Activated T-helper 9 cell treated with anti-CD3 and anti-CD28 coated beads, Interleukin-2, amount 50 U/mL, for 16 hours (primary cell): Measurements from ENCODE around the gene FADS3.
"Not testable (repeated sequence)": the region's sequence is repeated elsewhere in the genome, so short reads cannot be mapped to it uniquely, and the experiment has no call there.

ENCODE experiments used
- DNase-seq: peaks from one replicate; pipeline ENCODE4 v3.0.0-alpha.2; 2020; ENCODE audit warnings: low read depth

FADS3 gene

GRCh38 chr11:61897387-61898246 lies 6.3 kb upstream of the FADS3 start:
- peak; percentile 67 for DNase-seq

DNA sequence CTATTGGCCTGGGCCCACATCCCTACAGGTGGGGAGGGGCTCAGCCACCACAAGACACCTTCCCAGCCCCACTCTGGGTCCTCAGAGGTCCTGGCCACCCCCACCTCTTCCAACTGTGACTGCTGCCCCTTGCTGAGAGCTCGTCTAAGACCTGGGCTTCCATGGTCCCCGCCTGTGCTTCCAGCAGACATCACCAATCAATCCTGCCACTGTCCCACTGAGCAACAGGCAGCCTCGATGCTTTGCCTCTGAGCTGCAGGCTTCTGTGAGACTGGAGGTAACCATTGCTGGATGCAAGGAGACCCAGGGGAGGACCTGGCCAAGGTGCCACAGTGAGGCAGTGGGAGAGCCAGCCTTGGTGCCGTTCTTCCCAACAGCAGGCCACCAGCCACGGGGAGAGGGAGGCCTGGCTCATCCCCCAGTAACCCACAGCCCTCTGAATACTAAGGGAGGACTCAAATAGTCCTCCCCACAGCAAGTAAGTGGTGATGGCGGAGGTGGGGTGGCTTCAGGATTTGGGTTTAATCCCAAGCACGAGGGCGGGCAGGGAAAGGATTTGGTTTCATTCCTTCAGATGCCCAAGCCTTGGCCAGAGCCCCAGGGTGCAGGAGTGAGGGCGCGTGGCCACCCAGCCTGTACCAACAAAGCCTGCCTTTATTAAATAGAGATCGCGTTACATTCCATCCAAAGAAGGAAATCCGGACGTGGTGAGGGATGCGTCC lies 5.5 kb upstream of the FADS3 start:
- DNase-seq: no peak

- no peak for DNase-seq
Observed at GRCh38 chr11:61895718-61896059, 4.3 kb upstream of the FADS3 start.

DNA sequence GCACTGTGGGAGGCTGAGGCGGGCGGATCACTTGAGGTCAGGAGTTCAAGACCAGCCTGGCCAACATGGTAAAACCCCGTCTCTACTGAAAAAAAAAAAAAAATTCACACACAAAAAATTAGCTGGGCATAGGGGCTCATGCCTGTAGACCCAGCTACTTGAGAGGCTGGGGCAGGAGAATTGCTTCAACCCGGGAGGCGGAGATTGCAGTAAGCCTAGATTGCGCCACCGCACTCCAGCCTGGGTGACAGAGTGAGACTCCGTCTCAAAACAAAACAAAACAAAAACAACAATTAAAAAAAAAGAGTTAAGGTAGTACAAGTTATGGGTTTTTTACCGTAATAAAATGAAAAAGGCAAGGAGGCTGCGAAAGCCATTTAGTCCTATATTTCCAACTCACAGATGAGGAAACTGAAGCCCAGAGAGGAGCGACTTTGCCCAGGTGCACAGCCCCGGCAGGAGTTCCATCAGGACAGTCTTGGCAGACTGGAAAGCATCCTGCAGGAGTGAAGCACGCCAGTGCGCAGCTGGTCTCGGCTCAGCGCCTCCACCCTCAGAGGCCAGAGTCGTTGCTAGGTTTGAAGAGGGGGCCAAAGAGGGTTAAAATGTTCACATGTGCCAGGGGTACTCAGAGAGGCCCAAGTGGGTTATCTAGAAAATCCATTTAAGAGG lies 3.8 kb upstream of the FADS3 start:
- DNase-seq: no peak

DNA sequence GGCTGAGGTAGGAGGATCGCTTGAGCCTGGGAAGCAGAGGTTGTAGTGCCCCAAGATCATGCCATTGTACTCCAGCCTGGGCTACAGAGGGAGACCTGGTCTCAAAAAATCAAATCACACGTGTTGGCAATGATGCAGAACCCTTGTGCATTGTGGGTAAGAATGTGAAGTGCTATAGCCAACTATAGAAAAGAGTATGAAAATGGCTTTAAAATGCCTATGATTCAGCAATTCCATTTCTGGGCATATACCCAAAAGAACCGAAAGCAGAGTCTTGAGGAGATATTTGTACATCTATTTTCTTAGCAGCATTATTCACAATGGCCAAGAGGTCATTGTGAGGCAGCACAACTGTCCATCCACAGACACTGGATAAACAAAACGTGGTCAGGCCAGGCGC lies 2.6 kb upstream of the FADS3 start:
- no peak for DNase-seq

DNA sequence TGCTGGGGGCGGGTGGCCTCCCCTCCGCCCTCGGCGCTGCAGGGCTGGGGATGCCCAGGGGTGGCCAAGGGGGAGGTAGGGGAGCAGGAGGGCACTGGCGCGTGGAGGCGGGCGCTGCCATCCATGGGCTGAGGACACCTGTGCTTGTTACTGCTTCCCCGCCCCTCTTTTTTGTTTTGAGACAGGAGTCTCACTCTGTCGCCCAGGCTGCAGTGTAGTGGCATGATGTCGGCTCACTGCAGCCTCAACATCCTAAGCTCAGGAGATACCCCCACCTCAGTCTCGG lies 683 bp upstream of the FADS3 start:
- DNase-seq: no peak

DNA sequence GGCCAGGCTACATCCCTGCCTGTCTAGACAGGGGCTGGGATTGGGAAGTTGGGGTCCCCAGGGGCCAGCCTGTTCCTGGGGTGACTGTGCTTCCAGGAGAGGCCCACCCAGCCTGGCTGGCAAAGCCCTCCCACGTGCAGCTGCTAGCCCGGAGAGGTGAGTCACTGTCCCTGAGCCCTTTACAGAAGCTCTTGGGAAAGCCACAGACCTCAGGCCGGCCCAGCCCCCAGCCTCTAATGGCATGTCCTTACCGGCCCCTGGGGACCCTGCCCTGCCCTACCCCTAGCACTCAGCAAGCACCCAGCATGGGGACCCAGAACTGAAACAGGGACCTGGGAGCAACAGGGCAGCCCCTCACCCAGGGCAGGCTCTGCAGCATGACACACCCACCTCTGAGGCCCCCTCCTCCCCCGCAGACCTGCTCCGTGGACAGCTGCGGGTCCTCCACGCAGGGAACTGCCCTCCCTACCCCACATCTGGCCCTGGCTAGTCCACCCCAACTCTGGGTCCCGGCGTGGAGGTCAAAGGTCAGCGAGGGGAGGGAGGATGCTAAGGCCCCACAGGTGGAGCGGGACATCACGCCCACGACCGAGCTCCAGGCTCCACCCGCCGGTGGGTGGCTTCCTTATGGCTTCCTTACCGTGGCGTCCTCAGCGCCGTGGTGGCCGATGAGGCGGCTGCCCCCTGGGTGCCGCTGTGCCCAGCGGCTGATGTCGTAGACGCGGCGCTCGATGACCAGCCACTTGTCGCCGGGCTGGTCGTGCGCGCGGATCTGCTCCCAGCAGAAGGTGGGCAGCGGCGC lies 615 bp downstream of the FADS3 start:
- DNase-seq: peak; percentile 21

GRCh38 chr11:61889831-61890230 lies 1.5 kb downstream of the FADS3 start:
- no peak for DNase-seq

- no peak for DNase-seq
Observed at GRCh38 chr11:61888590-61888989, 2.8 kb downstream of the FADS3 start.

DNA sequence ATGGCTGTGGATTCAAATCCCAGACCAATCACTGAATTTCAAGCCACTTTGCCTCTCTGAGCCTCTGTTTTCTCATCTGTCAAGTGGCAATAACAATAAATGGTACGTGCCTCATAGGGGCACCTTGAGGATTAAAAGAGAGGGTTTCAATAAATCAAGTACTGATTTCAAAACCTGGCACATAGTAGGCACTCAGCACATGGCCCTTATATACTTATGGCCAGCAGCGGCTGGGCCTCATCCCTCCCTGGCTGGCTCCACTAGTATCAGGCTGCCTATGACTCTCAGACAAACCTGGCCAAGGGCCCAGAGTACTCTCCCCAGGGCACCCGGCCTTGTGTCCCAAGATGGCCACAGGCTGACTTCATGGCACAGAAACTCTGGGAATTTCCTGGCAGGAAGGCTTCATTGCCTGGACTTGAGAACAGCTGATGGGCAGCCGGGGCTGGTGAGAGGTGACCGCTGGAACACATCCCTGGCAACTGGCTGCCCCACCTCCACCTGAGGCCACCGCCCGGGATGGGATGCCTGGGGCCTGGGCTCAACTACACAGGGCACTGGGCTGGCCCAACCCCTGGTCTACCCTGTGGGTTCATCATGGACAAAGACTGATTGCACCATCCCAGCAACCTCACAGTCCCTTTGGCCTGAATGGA lies 3.4 kb downstream of the FADS3 start:
- no peak for DNase-seq

DNA sequence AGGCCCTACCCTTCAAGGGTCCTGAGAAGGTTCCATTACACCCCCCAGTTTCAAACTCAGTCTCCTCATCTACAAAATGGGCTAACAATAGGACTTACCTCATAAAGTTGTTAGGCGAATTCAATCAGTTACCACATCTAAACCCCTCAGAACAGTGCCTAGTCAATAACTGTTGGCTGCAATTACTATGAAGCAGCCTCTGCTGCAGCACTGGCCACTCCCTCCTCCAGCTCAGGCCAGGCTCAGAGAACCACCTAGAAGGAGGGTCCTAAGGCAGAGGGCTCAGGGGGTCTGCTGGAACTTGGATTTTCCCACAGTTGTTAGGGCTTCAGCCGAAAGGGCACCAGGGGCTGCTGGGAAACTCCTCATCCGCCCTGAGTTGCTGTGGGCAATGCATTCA lies 4.7 kb downstream of the FADS3 start:
- no peak for DNase-seq

DNA sequence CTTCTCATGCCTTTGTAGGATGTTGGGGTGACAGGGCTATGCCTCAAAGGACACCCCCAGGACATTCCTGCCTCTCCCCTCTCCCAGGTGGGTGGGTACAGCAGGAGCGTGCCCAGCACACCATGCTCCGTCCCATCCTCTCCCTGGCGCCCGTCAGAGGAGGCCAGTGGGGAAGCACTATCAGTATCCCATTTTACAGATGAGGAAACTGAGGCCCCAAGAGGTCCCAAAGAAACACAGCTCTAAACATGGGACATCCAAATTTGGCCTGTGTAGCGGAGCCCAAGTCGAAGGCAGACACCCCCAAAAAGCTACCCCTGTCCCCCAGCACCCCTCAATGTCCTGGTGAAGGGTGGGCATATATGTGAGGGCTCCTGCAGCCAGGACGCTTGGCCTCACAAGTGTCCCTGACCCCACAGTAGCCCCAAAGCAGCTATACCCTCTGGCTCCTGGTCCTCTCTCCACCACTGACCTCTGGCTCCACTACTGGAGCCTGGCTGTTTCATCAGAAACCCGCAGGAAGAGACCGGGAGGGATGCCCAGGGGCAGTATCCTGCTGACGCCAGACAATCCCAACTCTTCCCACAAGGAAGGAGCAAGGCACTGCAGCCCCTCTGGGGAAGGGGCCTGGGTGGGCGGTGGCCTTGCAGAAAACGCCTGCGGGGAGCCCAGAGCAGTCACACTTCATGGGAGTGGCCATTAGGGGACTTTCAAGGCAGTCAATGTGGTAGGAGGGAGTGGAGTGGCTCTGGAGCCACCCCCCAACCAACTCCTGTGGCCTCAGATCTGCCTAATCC lies 5.4 kb downstream of the FADS3 start:
- no peak for DNase-seq

DNA sequence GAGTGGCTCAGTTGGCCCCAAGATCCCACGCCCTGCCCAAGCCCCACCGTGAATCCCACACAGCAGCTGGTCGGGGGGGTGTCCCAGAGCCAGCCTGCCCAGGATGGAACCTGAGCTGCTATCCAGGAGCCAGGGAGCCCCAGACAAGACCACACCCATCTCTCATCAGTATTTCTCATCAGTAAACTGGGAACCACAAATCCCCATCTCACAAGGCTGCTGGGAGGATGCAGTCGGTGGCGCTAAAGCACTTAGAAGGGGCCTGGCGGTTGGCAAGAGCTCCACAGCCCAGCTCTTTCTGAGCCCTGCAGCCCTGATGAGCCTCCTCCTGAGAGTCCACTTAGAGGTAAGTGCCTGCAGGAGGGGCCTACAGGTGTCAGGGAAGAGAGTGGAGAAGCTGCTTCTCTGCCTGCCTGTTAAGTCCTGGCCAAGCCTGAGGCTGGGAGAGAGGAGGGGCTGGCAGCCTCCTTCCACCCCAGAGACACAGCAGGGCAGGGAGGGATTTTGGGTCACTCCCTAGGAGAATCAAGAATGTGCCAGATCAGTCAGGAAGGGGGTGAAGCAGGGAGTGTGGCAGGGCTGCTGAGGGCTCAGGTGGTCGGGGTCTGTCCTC lies 6.1 kb downstream of the FADS3 start:
- no peak for DNase-seq

DNA sequence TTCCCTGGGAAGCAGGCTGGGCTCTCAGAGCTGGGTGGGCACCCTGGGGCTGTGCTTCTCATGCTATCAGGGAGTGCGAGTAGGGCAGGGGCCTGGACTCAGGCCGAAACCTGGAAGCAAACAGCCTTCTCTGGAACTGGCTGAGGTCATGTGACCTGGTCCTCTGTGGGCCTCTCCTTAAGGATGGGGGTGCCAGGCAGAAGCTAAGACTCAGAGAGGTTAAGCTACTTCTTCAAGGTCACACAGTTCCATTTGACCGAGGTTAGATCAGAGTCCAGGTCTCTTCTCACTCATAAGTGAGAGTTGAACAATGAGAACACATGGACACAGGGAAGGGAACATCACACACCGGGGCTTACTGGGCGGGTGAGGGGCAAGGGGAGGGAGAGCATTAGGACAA lies 7.4 kb downstream of the FADS3 start:
- no peak for DNase-seq

- DNase-seq: no peak
Observed at GRCh38 chr11:61883327-61883726, 8.0 kb downstream of the FADS3 start.

DNA sequence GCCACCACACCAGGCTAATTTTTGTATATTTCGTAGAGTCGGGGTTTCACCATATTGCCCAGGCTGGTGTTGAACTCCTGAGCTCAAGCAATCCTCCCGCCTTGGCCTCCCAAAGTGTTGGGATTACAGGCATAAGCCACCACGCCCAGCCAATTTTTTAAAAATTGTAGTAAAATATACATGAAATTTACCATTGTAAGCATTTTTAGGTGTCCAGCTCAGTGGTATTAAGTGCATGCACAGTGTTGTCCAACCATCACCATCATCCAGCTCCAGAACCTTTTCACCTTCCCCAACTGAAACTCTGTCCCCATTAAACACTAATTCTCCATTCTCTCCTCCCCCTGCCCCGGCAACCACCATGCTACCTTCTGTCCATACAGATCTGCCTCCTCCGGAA lies 8.5 kb downstream of the FADS3 start:
- DNase-seq: no peak

GRCh38 chr11:61882267-61882666 lies 9.1 kb downstream of the FADS3 start:
- not testable (repeated sequence) for DNase-seq

DNA sequence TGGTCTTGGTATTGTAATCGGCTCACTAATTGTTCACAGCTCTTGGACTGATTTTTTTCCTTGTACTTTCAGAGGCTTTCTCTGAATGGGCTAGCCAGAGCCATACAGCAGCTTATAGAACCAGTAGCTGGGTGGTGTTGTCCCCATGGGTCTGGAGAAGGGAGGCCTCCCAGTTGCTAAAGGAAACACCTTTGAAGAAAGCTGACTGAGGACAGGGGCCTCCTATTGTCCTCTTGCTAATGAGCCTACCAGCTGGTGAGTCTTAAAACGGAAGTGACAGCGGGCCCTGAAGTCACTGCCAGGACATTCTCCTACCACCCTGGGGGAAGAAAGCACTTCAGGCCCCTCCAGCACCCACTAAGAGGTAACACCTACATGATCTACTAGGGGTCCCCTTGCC lies 9.9 kb downstream of the FADS3 start:
- no peak for DNase-seq

DNA sequence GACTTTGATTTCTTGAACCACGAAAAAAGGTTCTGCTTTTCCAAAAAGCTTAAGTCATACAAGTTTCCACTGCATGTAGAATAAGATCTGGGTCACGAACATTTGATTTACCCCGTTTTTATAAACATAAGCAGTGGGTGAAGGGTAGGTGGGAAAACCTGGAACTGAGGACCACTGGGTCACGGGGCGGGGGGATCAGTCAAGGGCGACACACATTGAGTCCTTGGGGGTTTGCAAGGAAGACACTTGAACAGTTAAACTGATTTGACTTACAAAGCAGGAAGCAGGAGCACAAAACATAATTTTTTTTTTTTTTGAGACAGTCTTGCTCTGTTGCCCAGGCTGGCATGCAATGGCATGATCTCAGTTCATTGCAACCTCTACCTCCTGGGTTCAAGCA lies 10.9 kb downstream of the FADS3 start:
- no peak for DNase-seq

DNA sequence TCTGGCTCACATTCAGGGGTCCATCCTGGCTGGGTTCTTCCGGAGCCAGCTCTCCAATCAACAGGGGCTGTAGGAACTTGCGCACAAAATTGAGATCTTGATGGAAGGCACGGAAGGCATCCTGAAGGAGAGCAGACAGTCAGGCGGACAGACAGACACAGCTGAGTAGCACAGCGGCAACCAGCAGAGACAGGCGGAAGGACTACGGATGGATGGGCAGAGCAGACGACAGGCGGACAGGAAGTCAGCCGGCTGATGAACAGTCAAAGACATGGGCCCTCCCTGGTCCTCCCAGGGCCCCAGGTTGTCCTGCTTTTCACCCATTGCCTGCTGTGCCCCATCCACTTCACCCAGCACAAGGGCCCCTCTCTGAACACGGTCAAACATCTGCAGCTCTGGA lies 11.3 kb downstream of the FADS3 start:
- no peak for DNase-seq

GRCh38 chr11:61879152-61879551 lies 12.2 kb downstream of the FADS3 start:
- no peak for DNase-seq
